ENCODE measurements around the gene PCBP2. TPM values are rescaled to one million over a fixed set of nuclear protein-coding genes. Genes with fewer than 3 reads are reported as not detected.

PCBP2 gene
- total RNA-seq, 4 donors from 2014 or later, result 493 to 555 (median 514) TPM

- WGBS, 2 donors, result 88 to 90% methylated on average over 2 of the region's 2 CpGs
- H3K9me3 ChIP-seq, result no peaks in the 10 kb centered on the region
- peaks cover 48 to 53% of the 10 kb centered on the region in 2 donors for H3K36me3 ChIP-seq
- TF ChIP-seq, protein P1, sequence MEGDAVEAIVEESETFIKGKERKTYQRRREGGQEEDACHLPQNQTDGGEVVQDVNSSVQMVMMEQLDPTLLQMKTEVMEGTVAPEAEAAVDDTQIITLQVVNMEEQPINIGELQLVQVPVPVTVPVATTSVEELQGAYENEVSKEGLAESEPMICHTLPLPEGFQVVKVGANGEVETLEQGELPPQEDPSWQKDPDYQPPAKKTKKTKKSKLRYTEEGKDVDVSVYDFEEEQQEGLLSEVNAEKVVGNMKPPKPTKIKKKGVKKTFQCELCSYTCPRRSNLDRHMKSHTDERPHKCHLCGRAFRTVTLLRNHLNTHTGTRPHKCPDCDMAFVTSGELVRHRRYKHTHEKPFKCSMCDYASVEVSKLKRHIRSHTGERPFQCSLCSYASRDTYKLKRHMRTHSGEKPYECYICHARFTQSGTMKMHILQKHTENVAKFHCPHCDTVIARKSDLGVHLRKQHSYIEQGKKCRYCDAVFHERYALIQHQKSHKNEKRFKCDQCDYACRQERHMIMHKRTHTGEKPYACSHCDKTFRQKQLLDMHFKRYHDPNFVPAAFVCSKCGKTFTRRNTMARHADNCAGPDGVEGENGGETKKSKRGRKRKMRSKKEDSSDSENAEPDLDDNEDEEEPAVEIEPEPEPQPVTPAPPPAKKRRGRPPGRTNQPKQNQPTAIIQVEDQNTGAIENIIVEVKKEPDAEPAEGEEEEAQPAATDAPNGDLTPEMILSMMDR (IDR thresholded peaks at IDR 0.05), result no peak
- TF ChIP-seq POLR2A (IDR thresholded peaks at IDR 0.05), result no peak
- no peaks in the 10 kb centered on the region for H3K27me3 ChIP-seq
- no peak overlapping the region for H3K4me3 ChIP-seq (replicated peaks in 1 of 3)
- intact Hi-C loops (cut with DNase I), result no loop called here
- no peaks in the 10 kb centered on the region for H3K4me1 ChIP-seq
- no peak overlapping the region for H3K27ac ChIP-seq
- no peak for DNase-seq
These were observed 78.2 kb downstream of the PCBP2 start for GRCh38 chr12:53530061-53530460.

Small RNAs within 50 kb of the gene (small RNA-seq; reads per million reads assigned to genes)
- not detected for gene AC023509.3

Other genes starting within 250 kb of the PCBP2 start
- gene ITGB7, start 244.9 kb upstream of the PCBP2 start, total RNA-seq, result 10 to 100 TPM in 1 of 4 donors, 1 to 10 TPM in 3; 3.2 to 15.6 (median 4.9) TPM
- gene RARG, start 219.9 kb upstream of the PCBP2 start, total RNA-seq, result 10 to 100 TPM; 13.6 to 27.7 (median 23.8) TPM
- 1 to 10 TPM in 1 of 4 donors, under 1 TPM in 3; 0.13 to 1.5 (median 0.52) TPM for gene ESPL1, start 183.8 kb upstream of the PCBP2 start, total RNA-seq
- 1,000 to 10,000 TPM in 1 of 4 donors, 100 to 1,000 TPM in 3; 656 to 1,200 (median 763) TPM for gene PFDN5, start 156.6 kb upstream of the PCBP2 start, total RNA-seq
- gene MYG1, start 152.4 kb upstream of the PCBP2 start, total RNA-seq, result 10 to 100 TPM; 36.7 to 63.8 (median 51.6) TPM
- 10 to 100 TPM; 45.6 to 67.6 (median 47.2) TPM for gene AAAS, start 130.5 kb upstream of the PCBP2 start, total RNA-seq
- gene SP7, start 115.7 kb upstream of the PCBP2 start, total RNA-seq, result not detected
- gene SP1, start 71.9 kb upstream of the PCBP2 start, total RNA-seq, result 10 to 100 TPM; 55.9 to 73.1 (median 67.7) TPM
- under 1 TPM in 1 of 4 donors, not detected in 3; 0.40 TPM for gene AMHR2, start 28.2 kb upstream of the PCBP2 start, total RNA-seq
- 10 to 100 TPM; 51.6 to 83.6 (median 68.9) TPM for gene PRR13, start 10.4 kb upstream of the PCBP2 start, total RNA-seq
- 10 to 100 TPM in 2 of 4 donors, 1 to 10 TPM in 2; 5.2 to 12.9 (median 10.6) TPM for gene MAP3K12, start 47.4 kb downstream of the PCBP2 start, total RNA-seq
- gene TARBP2, start 49.2 kb downstream of the PCBP2 start, total RNA-seq, result 10 to 100 TPM; 31.2 to 44.8 (median 34.7) TPM
- not detected for gene NPFF, start 55.4 kb downstream of the PCBP2 start, total RNA-seq
- gene ATF7, start 174.3 kb downstream of the PCBP2 start, total RNA-seq, result 10 to 100 TPM; 21.3 to 40.1 (median 37.6) TPM
- 100 to 1,000 TPM; 181 to 334 (median 259) TPM for gene ATP5MC2, start 224.0 kb downstream of the PCBP2 start, total RNA-seq